ENCODE measurements around the gene LRCH4. TPM values are rescaled to one million over a fixed set of nuclear protein-coding genes. Genes with fewer than 3 reads are reported as not detected.

Gene LRCH4
- total and polyA plus RNA-seq, 2 of the 8 experiments (the other 6 are each of a cell fraction or from before 2014, with no cell fraction given): 15.5 to 36.6 TPM

DNA sequence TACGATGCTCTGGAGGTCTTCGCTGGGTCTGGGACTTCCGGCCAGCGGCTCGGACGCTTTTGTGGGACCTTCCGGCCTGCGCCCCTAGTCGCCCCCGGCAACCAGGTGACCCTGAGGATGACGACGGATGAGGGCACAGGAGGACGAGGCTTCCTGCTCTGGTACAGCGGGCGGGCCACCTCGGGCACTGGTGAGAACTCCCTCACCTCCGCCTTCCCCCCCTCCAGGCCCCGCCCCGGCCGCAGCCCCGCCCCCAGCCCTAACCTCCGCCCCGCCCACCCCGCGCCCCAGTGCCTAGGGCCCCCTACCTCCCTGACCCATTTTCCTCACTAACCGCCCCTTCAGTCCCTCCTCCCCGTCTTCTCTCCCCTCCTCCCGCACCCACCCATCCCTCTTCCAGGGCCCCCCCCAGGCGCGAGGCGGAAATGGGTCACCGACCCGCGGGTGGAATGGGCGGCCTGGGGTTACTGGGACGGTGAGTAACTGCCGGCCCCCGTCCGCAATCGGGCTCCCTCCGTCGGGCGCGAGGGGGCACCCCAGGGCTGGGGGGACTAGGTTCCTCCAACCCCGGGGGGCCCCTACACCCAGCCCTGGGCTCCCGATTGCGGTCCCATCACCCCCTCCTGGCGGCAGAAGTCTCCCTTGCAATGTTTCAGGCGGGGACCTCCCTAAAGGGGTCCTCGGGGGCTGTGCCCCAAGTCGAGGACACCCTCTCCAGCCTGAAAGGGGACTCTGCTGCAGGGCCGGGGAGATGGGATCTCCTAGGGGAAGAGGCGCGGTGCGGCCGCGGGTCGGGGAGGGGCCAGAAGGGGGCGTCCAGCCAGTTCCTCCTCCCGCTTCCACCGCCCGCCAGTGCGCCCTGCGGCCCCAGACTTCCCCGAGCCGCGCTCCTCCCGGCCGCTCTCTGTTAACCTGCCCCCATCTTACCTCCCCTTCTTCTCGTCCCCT is 18.4 kb upstream of the LRCH4 start (continued):
- TF ChIP-seq HDAC6 (IDR thresholded peaks at IDR 0.05; ENCODE audit: low read depth, low read length): no peak
- TF ChIP-seq POLR2AphosphoS5 (IDR thresholded peaks at IDR 0.05; ENCODE audit: low read depth, low read length): peak; percentile 81
- TF ChIP-seq RAD21 (IDR thresholded peaks at IDR 0.05 in 1 of 2, conservative IDR thresholded peaks at IDR 0.05 in 1 of 2; ENCODE audit: low read depth in 2 of 2, low read length in 2 of 2): peak; percentile 12 to 16; a peak in 2 of 4 replicates
- TF ChIP-seq TAF1 (IDR thresholded peaks at IDR 0.05; ENCODE audit: low read depth, low read length): peak; percentile 70
- peak; percentile 34; the same call in 1 of the 2 replicates for TF ChIP-seq PHF8 (conservative IDR thresholded peaks at IDR 0.05; ENCODE audit: low read depth, low read length)
- TF ChIP-seq CHD7 (IDR thresholded peaks at IDR 0.05; ENCODE audit: insufficient replicate concordance, low read length): no peak
- 0 out of 2 replicates have a peak, but pooled peaks have one; percentile 68 for TF ChIP-seq GABPA (IDR thresholded peaks at IDR 0.05; ENCODE audit: borderline replicate concordance, insufficient read depth, low read length)
- TF ChIP-seq RNF2 (IDR thresholded peaks at IDR 0.05; ENCODE audit: borderline replicate concordance, low read depth, low read length, missing control alignments, poor library complexity, severe bottlenecking): no peak

Data from H1 (cell line).